BJ (cell line): Measurements from ENCODE around the gene CSRNP3. TPM values are rescaled to one million over a fixed set of nuclear protein-coding genes. Genes with fewer than 3 reads are reported as not detected.

ENCODE experiments used
- CTCF ChIA-PET: fragments of 350-600 bp; formaldehyde crosslinking; extraction: SDS; loops from one replicate; lab custom pipeline; 2021; ENCODE audit warnings: antibody characterized with exemption, inconsistent platforms; lab: Yijun Ruan, JAX
- POLR2A ChIA-PET: fragments of 300-600 bp; sonication (Branson Sonifier 250); formaldehyde crosslinking; extraction: SDS; loops from one replicate; lab custom pipeline; 2021; ENCODE audit warnings: antibody characterized with exemption; lab: Charles Lee
- DNase-seq: peaks from one replicate; pipeline ENCODE4 v3.0.0-alpha.2; 2011; ENCODE audit warnings: low read depth
- H3K27me3 ChIP-seq: 2 replicates; pipeline ENCODE4 v1.6.0; 2011; ENCODE audit warnings: low read length; ENCODE audit not compliant: control insufficient read depth, insufficient read depth
- H3K36me3 ChIP-seq: 2 replicates; pipeline ENCODE4 v1.5.1; 2011; ENCODE audit warnings: low read length; ENCODE audit not compliant: control insufficient read depth, insufficient read depth
- H3K4me3 ChIP-seq: 2 replicates; pipeline ENCODE4 v1.5.1; 2011; ENCODE audit warnings: low read depth, mild to moderate bottlenecking, control low read depth, low read length
- CTCF ChIP-seq: IDR thresholded peaks from 2 replicates; pipeline ENCODE4 v1.5.1; 2011; ENCODE audit warnings: low read depth, mild to moderate bottlenecking, control low read depth, inconsistent platforms, low read length, moderate library complexity; ENCODE audit not compliant: insufficient read depth
- polyA plus RNA-seq: library from polyadenylated mRNA; depleted of rRNA; stranded (reverse); fragments of >200 nt; gene quantifications from 2 replicates; pipeline ENCODE4 v1.2.3, GENCODE V29; 2011

Gene CSRNP3
- polyA plus RNA-seq, 1 experiment: 0.18 TPM

DNA sequence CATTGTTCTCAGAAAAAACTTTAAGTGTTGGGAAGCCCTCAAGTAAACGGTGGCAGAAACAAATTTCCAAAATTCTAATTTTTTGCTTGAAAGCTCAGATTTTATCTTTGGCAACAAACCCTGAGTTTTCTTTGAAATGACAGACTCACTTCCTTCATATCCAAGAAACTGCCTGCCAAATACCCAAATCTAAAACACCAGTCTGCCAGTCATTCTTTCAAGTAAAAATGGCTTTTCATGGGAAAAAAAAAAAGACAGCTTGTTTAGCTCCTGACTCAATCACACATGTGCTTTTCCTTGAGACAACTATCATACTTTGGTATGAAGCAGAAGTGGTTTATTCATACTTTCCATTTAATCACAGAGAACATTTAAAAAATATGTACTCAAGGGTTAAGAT lies 40.6 kb upstream of the CSRNP3 start:
- H3K27me3 ChIP-seq: no peaks in the 10 kb centered on the region
- DNase-seq: no peak
- CTCF ChIA-PET: no interaction called here
- POLR2A ChIA-PET: no interaction called here
- H3K4me3 ChIP-seq: no peak overlapping the region
- TF ChIP-seq CTCF: no peak
- H3K36me3 ChIP-seq: no peaks in the 10 kb centered on the region

DNA sequence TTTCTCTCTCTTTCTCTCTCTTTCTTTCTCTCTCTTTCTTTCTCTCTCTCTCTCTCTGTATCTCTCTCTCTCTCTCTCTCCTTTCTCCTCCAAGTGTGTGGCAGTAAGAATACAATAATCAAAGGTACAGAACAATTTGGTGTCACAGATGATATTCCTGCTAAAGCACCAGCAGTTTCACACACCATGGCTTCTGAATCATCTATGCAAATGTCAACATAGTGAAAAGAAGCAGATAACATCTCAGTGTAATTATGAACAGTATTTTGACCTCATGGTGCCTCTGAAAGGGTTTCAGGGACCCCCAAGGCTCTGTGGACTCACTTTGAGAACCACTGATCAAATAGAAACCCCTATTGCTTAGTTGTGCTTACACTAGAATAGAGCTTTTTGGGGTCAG lies 38.5 kb upstream of the CSRNP3 start:
- DNase-seq: no peak
- ChIA-PET CTCF (no interaction called here), POLR2A (no interaction called here)
- TF ChIP-seq CTCF: no peak
- H3K27me3 ChIP-seq: no peaks in the 10 kb centered on the region
- H3K36me3 ChIP-seq: no peaks in the 10 kb centered on the region
- no peak overlapping the region for H3K4me3 ChIP-seq

DNA sequence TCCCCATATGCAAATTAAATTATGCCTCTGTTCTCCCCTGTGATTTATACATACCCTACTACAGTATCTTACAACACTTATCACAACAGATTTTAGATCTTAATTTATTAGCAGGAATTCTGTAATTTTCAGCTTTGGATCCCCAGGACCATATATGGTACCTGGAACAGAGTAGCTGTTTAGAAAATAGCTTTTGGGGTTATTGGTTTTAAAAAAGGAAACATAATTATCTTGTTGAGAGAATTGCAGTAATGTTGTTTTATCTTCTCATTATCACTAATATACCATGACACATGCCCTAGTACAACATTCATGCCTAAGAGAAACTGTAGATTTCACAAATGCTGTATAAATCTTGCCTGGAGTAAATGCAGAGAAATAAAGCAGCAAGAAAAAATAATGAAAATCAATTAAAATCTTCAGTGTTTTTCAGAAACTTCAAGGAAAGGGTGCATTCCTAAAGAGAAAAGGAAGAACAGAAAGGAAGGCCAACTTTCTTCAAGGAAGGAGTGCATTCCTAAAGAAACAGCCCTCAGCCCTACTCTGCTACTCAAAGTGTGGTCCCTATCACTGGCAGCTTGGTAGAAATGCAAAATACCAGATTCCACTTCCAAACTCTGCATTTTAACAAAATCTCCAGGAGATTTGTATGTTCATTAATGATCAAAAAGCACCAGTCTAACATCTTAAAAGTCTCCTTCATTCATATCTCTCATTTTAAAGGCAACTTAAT lies 37.1 kb upstream of the CSRNP3 start:
- Histone ChIP-seq H3K4me3 (no peak overlapping the region), H3K36me3 (no peaks in the 10 kb centered on the region), H3K27me3 (no peaks in the 10 kb centered on the region)
- CTCF ChIA-PET: interaction anchor here (0.6 kb wide), 1 partner anchor 51 kb away, joined by 3 read pairs; no protein-coding TSS in a partner anchor
- no peak for DNase-seq
- TF ChIP-seq CTCF: no peak
- POLR2A ChIA-PET: no interaction called here

DNA sequence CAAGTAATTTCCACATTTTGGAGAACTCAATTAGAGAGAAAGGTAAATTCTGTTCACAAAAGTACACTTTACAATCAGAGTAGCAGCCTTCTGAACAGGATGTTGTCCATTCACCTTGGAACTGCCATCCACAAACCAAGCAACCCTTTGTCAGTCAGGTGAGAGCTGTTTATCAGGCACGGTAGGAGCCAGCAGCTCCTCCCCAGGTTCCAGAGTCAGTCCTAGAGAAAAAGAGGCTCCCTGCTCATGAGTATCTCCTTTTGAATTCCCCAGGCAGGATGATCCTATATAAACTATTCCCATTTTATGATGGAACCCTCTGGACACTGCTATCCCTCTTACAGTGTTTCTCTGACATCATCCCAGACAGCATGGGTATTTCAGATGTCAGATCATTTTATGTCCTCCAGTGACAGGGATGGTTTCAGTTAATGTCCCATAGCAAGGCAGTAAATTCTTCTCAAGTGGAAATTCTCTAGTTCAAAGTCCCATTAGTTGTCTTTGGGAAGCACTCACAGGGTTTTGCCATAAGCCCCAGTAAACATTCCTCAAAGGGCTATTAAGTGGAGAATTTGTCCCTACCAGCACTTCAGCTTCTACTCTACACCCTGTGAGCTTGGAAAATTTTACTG lies 34.5 kb upstream of the CSRNP3 start:
- no peak for TF ChIP-seq CTCF
- ChIA-PET CTCF (no interaction called here), POLR2A (no interaction called here)
- Histone ChIP-seq H3K4me3 (no peak overlapping the region), H3K36me3 (no peaks in the 10 kb centered on the region), H3K27me3 (no peaks in the 10 kb centered on the region)
- no peak for DNase-seq

DNA sequence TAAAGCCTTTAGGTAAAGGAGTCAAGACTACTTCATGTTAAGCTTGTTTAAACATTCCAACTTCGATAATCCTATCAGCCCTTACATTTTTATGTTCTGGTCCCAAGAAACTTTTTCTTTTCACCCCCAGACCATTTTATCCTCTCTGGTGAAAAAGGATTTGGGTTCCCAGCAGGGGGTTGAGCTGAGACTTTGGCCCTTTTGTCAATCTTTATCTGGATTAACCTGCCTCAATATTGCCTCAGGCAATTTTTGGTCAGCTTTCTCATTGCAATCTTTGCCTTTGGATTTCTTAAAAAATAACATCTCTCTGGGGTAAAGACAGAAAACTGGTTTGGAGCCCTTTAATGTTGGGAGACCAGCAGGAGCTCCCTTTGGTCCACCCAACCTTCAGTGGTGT lies 33.9 kb upstream of the CSRNP3 start:
- no peak for TF ChIP-seq CTCF
- Histone ChIP-seq H3K27me3 (no peaks in the 10 kb centered on the region), H3K36me3 (no peaks in the 10 kb centered on the region), H3K4me3 (no peak overlapping the region)
- DNase-seq: no peak
- CTCF ChIA-PET: no interaction called here
- POLR2A ChIA-PET: no interaction called here
